ENCODE results near the gene NAT10.

Gene NAT10

DNA sequence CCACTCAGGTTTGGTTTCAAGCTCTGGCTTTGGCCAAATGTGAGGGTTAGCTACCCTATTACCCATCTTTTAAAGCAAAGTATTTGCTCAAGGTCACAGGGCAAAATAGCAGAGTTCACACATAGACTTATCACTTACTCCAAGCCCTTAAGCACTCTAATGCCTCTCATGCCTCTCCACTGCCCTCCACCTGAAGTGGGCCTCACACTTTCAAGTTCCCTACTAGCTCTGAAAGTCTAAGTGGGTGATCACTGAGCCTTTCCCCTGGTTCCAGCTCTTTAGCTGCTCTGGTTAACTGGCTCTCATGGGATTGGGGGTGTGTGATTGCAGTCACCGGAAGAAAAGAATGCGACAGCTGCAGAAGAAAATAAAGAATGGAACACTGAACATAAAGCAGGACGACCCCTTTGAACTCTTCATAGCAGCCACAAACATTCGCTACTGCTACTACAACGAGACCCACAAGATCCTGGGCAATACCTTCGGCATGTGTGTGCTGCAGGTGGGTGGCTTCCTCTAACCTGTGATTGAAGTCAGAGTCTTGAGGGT lies 6.4 kb downstream of the NAT10 start:
- no peak for DNase-seq

- no peak for DNase-seq
Observed at GRCh38 chr11:34114014-34114413, 8.6 kb downstream of the NAT10 start.

- DNase-seq = no peak
Observed at GRCh38 chr11:34114471-34114870, 9.0 kb downstream of the NAT10 start.

- DNase-seq = no peak
Observed at GRCh38 chr11:34120651-34121050, 15.2 kb downstream of the NAT10 start.

DNA sequence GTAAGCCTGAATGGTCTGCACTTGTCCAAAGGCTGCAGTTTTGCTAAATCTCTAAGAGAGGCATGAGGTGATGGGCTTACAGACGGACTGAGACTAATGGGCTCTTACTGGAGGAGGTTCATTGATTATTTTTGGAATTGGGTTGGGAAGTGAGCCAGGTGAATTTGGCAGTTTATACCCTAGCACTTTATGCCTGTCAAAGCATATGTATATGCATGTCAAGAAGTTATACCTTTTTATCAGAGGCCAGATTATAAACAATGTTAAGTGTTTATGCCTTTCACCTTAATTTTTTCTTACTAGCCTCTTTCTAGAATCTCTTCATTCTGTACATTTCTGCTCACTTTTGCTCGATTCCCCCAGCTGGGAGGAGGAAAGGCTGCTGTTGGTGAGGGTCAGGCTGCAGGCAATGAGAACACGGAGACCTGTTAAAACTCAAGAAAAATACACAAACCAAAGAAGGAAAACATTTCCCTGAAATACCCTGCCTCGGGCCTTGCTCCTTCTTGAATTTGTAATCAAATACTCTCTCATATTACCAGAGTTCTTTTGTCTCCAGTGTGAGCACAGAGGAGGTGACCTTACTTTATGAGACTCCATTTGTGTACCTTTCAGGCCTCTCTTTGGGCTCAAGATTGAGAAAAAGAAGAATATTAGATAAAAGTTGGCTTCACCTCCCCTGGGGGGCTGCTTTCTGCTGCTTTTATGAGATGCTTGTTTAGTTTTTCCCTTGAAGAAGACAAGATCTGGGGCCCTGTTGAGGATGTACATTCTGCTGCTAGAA lies 19.6 kb downstream of the NAT10 start:
- no peak for DNase-seq

DNA sequence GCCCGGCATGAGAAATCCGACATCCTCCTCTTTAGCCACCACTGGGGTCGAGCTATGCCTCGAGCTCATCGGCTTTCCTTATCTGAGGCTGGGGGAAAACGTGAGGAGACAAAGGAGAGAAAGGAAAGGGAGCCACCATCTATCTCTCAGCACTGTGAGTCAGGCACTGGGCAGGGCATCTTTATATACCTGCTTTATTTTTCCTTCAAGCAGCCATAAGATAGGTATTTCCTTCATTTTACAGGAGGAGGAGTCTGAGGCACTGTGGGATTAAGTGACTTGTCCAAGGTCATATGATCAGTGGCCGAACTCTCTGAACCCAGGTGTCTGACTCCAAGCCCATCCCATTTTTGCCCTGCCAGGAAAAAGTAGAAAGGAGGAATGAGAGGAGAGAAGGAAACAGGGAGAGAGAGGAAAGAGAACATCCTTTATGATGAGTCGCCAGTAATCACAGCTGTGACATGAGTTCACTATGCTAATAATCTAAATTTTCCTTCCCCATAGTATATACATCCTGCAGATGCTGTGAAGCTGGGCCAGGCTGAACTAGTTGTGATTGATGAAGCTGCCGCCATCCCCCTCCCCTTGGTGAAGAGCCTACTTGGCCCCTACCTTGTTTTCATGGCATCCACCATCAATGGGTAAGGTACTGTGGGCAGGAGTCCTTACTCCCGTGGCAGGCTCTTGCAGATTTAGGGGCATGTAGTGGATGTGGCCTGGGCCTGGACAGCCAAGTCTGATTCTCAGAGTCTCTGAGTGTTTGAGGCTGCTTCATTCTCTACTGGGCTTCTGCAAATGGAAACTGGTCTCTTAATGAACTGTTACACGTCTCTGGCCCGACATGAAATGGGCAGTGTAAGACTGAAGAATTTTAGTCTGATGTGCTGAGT lies 21.8 kb downstream of the NAT10 start:
- no peak for DNase-seq

DNA sequence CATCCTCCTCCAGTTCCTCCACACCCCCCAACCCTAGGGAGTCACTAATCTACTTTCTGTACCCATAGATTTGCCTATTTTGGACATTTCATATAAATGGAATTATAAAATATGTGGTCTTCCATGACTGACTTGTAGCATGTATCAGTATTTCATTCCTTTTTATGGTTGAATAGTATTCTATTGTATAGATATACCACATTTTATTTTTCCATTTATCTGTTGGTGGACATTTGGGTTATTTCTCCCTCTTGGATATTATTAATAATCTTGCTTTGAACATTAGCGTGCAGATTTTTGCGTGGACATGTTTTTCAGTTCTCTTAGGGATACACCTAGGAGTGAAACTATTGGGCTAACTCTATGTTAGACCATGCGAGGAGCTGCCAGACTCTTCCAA lies 23.4 kb downstream of the NAT10 start:
- DNase-seq = no peak

- DNase-seq = no peak
Observed at GRCh38 chr11:34132261-34132965, 27.0 kb downstream of the NAT10 start.

GRCh38 chr11:34134765-34135164 lies 29.3 kb downstream of the NAT10 start:
- no peak for DNase-seq

- DNase-seq = no peak
Observed at GRCh38 chr11:34135439-34135838, 30.0 kb downstream of the NAT10 start.

DNA sequence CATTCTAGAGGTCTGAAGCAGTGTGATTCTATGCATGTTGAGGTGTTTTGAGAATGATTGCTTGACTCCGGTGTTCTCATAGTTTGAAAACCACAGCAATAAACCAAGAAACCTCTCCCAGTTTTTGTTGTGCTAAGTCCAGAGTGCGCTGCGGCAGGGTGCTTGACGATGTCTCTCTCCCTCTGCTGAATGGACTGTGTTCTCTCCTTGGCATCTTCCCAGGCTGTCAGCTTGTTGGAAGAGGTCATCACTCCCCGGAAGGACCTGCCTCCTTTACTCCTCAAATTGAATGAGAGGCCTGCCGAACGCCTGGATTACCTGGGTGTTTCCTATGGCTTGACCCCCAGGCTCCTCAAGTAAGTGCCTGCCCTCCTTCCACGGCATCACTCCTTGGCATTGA lies 31.0 kb downstream of the NAT10 start:
- no peak for DNase-seq

DNA sequence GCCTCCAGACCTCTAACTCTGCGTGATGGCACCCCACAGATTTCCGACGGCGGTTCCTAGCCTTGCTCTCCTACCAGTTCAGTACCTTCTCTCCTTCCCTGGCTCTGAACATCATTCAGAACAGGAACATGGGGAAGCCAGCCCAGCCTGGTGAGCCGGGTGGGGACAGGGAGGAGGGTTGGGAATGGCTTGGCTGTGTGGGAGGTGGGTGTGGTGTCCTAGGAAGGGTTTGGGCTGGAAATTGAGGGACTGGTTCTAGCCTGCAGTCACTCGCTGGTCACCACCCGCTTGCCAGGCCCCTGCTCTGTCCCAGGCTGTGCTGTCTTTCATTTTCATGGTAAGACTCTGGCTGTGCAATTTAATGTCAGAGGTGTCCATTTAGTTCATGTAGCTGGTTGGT lies 33.9 kb downstream of the NAT10 start:
- no peak for DNase-seq

GRCh38 chr11:34140149-34140548 lies 34.7 kb downstream of the NAT10 start:
- DNase-seq = no peak

DNA sequence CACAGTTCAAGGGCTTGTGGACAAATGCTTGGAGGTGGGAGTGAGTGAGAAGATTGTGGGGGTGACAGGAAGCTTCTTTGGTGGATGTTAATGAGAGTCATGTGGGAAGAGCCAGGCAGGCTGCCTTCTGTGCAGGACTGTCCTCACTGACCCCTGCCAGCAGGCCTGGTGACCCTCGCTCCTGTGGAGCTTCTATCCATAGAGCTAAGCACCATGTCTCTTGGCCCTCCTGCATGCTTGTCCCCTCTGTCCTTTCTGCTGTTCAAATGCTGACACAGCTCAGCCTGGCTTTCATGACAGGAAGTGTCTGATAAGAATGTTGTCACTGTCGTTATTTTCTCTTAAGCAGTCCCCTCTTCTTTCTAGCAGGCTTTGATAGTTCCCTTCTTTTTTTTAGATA lies 37.6 kb downstream of the NAT10 start:
- no peak for DNase-seq

DNA sequence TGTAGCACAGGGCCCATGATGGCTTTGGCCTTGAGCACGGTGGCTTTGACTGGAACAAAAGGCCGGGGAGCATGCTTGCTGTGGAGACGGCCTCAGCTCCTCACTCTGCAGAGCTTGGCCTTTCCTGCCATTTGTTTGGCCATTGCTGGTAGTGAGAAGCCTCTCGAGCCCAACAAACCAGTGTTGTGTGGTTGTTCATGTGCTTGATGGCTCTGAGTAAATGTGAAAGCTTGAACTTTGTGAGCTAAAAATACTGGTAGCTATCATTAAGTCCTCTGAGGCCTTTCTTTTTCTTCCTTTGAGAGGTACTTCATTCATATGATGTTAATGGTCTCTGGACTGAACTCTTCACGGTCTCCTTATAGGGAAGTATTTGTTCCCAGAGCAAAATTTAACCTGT lies 39.6 kb downstream of the NAT10 start:
- DNase-seq = no peak

GRCh38 chr11:34145847-34146381 lies 40.5 kb downstream of the NAT10 start:
- no peak for DNase-seq

- no peak for DNase-seq
Observed at GRCh38 chr11:34146411-34146810, 41.0 kb downstream of the NAT10 start.

DNA sequence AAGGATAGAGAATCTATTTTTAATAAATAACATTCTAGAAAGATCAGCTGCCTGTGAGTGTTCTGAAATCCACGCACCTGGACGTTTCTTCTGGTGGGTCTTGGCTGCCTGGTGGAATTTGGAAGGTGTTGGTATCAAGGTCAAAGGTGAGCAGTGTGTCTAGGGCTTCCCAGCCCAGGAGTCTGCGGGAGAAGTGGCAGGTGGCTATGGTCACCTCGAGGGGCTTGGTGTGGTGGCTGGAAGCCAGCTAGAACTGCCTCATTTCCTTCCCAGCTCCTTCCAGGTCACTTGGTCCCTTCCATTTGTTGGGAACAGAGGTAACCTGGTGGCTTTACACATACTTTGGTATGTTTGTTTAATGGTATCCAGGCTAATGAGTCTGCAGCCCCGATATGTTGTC lies 41.4 kb downstream of the NAT10 start:
- no peak for DNase-seq

- DNase-seq = no peak
Observed at GRCh38 chr11:34147581-34147980, 42.2 kb downstream of the NAT10 start.

- DNase-seq = peak in 2 of 3 donors; percentile 14 to 39
Observed at GRCh38 chr11:34148504-34149165, 43.2 kb downstream of the NAT10 start.

DNA sequence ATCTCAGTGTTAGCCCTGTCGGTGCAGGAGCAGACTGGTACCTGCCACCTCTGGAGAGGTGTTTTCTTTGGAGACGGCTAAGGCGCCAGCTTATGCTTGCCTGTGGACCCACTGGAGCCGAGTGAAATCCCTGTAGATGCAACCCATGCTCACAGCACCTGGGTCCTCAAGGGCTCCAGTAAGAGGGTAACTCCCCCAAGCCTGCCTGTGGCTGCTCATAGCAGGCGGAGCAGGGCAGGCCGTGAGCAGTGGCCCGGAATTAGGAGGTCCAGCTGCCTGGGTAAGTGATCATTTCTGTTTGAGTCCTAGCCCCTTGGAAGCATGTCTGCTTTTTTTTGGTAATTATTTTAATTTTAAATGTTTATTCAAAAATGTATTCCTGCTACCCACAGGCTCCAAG lies 43.8 kb downstream of the NAT10 start:
- DNase-seq = no peak

DNA sequence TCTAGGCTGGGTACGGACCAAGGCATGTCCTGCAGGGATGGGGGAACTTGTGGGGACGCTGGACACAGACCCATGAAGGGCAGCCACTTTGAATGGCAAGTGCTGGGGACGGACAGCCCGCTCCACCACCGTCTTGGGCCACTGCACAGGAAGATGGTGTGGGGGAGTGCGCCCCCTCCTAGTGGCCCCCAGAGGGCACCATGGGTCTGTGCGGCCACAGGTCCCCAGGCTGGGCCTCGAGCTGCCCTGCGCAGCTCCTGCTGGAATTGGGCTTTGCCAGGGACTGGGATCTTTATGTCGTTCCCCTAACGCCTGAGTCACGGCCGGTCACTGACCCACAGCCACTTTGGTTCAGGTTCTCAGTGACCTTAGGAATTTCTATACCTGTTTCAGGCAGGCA lies 44.4 kb downstream of the NAT10 start:
- peak in 2 of 3 donors; percentile 10 to 43 for DNase-seq
